ENCODE results near the gene CYFIP1.
"Not testable (repeated sequence)": the region's sequence is repeated elsewhere in the genome, so short reads cannot be mapped to it uniquely, and the experiment has no call there.

Gene CYFIP1

DNA sequence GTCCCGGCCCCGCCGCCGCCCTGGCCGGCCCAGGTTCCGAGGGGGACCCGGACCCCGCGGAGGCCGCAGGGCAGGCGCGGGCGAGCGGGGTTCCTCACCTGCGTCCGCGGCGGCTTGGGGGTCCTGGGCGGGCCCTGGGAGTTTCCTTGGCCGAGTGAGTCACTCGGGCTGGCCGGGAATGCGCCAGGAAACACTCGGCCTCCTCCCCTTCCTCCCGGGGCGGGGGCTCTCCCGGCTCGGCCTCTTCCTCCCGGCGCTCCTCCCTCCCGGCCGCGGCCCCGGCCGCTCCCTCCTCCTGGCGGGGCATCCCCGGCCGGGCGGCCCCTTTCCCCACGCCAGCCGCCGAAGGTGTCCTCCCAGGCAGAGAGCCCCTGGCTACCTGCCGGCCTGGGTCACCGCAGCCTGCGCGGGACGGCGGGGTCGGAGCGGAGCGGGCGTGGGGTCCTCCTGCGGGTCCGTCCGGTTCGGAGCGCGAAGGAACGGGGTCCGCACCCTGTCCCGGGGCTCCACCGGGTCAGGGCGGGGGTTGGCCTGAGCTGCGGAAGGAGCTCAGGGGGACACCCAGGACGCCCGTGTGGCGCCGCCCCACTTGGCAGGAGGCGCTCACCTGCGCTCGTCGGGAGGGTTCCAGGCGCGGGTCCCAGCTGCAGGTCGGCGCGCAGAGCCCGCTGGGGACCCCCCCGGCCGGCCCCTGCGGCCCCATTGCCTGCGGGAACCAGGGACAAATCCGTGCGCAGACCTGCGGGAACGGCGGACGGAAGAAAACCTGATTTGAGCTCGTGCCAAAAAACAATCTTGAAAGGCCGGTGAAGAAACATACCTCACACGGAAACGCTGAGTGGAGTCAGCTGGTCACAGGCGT is at the start of gene CYFIP1:
Gene CYFIP1 (minus strand): TSS at position 180 of the 862 bp plus-strand sequence. CDS start 33,083 bp downstream, outside the sequence.
- DNase-seq = no peak

- DNase-seq = no peak
Measured at GRCh38 chr15:23026218-23026617, 46.0 kb upstream of the CYFIP1 start.

DNA sequence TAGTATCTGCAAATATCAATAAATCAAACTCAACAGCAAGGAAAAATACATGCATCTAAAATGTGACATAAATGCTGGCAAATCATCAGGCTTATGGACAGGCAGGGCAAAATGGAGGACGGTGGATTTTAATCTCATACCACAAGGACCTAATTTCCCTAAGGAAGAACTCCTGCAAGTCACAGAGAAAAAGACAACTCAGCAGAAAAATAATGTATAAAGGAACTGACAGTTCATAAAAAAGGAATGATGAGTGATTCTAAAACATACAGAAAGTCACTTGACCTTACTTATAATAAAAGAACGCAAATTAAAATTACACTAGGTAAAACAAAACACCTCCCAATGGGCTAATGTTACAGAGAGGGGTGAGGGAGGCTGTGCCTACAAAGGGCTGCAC is 42.0 kb upstream of the CYFIP1 start:
- DNase-seq = no peak

- DNase-seq = no peak
Measured at GRCh38 chr15:23014394-23015000, 34.3 kb upstream of the CYFIP1 start.

GRCh38 chr15:23013681-23014080 is 33.5 kb upstream of the CYFIP1 start:
- DNase-seq = no peak

DNA sequence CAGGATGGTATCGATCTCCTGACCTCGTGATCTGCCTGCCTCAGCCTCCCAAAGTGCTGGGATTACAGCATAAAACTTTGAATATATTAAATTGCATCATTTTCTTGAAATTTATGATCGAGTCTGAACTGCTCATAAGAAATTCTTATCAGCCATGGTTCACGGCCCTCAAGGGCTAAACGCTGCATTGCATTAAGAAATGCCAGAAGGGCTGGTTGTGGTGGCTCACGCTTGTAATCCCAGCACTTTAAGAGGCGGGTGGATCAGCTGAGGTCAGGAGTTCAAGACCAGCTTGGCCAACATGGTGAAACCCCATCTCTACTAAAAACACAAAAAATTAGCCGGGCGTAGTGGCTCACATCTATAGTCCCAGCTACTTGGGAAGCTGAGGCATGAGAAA is 32.4 kb upstream of the CYFIP1 start:
- not testable (repeated sequence) for DNase-seq

DNA sequence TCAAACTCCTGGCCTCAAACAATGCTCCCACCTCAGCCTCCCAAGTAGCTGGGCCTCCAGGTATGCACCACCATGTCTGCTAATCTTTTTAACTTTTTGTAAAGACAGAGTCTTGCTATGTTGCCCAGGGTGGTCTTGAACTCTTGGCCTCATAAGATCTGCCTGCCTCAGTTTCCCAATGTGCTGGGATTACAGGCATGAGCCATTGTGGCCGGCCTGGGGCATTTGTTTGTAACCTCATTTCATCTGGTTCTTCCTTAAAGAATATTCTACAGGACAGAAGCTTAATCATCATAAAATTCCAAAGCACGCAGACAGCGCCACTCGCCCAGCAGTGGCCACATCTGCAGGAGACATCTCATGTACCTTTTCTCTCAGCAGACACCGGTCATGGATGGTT is 23.6 kb upstream of the CYFIP1 start:
- no peak for DNase-seq

DNA sequence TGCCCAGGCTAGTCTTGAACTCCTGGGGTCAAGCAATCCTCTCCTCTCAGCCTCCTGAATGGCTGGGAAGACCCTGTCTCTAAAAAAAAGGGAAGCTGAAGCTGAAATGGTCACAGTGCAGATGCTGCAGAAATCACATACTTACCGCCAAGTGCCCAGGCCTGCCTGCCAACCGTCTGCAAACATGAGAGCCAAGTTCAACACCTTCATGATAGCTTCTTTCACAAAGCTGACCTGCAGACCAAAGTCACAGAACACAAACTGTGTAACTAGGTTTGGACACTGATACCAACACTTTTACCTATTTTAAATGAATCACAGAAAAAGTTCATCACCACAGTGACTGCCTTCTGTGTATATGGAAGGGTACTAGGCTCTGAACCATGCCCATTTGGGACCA is 22.8 kb upstream of the CYFIP1 start:
- DNase-seq = no peak

DNA sequence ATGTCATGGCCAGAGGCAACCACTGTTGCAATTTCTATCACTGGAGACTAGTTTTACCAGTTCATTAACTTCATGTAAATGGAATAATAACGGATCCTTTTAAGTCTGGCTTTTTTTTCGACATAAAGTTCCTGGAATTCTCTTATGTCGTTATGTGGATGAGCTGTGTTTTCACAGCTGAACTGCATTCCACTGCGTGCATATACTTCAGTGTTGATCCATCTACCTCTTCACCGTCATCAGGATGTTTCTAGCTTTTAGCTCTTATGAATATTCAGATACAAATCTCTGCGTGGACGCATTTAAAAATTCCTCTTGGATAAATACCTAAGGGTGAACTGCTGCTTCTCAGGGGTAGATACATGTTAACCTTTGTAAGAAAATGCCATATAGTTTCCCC is 15.6 kb upstream of the CYFIP1 start:
- no peak for DNase-seq

- DNase-seq = no peak
Measured at GRCh38 chr15:22992024-22992326, 11.8 kb upstream of the CYFIP1 start.

- no peak for DNase-seq
Measured at GRCh38 chr15:22989576-22990477, 9.7 kb upstream of the CYFIP1 start.

DNA sequence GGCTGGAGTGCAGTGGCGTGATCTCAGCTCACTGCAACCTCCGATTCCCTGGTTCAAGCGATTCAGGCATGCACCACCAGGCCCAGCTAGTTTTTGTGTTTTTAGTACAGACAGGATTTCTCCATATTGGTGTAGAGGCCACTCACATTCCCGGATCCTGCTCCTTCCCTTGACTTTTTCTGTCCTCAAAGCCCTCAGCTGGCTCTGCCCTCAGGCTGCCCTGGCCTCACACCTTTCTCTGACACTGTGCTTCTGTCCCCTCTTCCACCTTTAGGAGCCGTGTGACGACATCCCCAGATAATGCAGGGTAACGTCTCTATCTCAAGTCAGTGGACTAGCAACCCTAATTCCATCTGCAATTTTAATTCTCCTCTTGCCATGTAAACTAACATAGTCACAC is 8.6 kb upstream of the CYFIP1 start:
- no peak for DNase-seq

DNA sequence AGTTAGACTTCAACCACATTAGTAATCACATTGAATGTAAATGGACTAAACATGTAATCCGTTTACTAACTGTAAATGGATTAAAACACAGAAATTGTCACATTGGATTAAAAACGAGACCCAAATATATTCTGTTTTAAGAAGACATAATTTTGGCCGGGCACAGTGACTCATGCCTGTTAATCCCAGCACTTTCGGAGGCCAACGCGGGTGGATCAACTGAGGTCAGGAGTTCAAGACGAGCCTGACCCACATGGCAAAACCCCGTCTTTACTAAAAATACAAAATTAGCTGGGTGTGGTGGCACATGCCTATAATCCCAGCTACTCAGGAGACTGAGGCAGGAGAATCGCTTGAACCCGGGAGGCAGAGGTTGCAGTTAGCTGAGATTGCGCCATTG is 1.8 kb upstream of the CYFIP1 start:
- DNase-seq = not testable (repeated sequence)

DNA sequence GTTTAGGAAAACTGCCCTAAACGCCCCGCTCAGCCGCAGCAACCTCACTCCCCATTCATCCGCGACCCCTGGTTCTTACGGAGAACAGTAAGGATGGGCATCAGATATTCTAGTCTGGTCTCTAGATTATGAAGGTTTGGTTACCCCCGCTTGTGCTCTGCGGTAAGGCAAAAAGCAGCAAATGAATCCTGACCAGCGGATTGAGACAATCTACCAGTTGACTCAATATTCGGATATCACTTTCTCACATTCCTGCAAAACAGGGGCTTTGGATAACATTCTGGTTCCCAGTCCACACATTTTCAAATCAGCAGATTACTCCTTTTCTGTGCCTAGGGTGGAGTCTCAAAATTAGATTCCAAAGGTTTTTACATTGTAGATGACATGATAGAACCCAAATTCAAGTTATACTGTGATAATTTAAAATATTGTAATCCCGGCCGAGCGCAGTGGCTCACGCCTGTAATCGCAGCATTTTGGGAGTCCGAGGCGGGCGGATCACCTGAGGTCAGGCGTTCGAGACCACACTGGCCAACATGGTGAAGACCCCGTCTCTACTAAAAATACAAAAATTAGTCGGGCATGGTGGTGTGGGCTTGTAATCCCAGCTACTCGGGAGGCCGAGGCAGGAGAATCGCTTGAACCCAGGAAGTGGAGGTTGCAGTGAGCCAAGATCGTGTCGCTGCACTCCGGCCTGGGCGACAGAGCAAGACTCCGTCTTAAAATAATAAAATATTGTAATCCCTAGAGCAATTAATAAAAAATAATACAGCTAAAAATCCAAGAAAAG is 1.1 kb upstream of the CYFIP1 start:
- DNase-seq = no peak

DNA sequence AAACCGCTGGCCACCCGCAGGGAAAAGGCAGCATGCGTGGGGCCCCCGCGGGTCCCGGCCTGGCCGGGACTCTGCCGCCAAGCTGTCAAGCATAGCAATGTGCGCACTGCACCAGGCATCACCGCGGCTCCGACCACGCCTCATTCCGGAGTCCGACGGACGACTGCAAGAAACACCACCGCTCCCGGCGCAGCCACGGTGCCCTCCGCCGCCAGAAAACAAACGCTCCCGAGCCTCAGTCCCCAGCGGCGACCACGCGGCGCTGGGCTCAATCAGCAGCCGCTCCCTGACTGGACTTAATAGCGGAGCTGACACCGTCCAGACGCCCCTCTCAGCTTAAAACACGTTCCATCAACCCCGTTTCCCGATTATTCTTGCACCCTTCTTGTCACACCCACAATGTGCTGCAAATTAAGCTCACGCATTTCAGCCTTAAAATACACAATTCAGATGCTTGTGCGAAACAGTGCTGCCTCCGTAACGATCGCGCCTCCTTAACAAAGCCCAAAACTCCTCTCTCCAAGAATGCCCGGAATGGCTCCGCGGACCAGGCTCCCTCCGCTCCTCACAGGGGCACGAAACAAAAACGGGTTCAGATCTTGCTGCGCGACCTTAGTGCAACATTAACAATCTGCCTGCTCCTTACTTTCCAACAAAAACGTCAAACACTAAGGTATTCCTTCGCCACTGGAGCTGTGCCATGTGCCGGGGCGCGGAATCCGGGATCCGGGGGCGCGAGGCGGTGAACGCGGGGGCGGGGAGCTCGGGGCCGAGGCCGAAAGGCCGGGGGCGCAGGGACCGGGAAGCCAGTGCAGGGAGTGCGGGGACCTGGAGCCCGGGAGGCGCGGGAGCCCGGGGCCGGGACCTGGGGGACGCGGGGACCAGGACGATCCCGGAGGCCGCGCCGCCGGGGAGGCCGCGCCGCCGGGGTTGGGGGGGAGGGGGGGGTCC is 655 bp downstream of the CYFIP1 start:
- DNase-seq = no peak

GRCh38 chr15:22978691-22979237 is 1.4 kb downstream of the CYFIP1 start:
- DNase-seq = no peak

GRCh38 chr15:22974745-22975144 is 5.4 kb downstream of the CYFIP1 start:
- no peak for DNase-seq

GRCh38 chr15:22973987-22974386 is 6.2 kb downstream of the CYFIP1 start:
- DNase-seq = no peak

GRCh38 chr15:22973286-22973685 is 6.9 kb downstream of the CYFIP1 start:
- DNase-seq = no peak

DNA sequence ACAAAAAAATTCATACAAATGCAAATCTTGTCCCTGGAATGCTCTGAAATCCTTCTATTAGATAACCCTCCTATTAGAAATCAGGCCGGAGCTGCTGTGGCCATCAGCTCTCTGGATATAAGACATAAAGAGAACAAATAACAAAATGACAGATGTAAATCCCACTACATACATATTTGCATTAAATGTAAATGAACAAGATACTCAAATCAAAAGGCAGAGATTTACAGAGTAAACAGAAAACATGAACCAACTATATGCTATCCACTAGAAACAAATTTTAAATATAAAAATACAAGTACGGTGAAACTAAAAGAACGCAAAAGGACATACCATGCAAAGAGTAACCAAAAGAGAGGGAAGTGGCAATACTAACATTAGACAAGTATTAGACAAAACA is 10.7 kb downstream of the CYFIP1 start:
- DNase-seq = no peak

DNA sequence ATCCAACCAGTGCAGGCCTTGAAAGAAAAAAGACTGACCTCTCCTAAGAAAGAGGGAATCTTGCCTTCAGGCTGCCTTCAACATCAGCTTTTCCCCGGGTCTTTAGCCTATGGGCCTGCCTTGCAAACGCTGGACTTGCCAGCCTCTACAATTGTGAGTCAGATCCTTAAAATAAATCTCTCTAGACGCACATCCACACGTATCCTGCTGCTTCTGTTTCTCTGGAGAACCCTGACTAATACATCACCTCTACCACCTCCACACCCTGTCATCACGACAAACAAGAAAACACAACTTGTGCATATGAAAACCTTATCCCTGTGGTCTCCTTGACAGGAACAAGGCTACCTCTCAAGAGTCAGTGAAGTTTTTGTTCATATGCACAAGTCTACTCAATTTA is 11.8 kb downstream of the CYFIP1 start:
- DNase-seq = no peak

Data from activated CD4-positive, alpha-beta T cell treated with anti-CD3 and anti-CD28 coated beads for 1 hour (primary cell).